ENCODE data around the gene IL15RA.

GRCh38 chr10:6023661-6024333, 46.5 kb upstream of the IL15RA start:
- no peak for TF ChIP-seq CTCF (IDR thresholded peaks at IDR 0.05; ENCODE audit: insufficient read depth, low read depth, low read length)
- no peak for TF ChIP-seq EZH2 (IDR thresholded peaks at IDR 0.05; ENCODE audit: insufficient read depth, low read length)
